GM15510 (cell line): Measurements from ENCODE around the gene SNAI1.

Experiments used
- POLR2A ChIP-seq: IDR thresholded peaks from 3 replicates; pipeline ENCODE4 v1.6.1; 2011; ENCODE audit warnings: borderline replicate concordance; ENCODE audit not compliant: insufficient read length; ENCODE audit errors: extremely low read depth

SNAI1 gene

DNA sequence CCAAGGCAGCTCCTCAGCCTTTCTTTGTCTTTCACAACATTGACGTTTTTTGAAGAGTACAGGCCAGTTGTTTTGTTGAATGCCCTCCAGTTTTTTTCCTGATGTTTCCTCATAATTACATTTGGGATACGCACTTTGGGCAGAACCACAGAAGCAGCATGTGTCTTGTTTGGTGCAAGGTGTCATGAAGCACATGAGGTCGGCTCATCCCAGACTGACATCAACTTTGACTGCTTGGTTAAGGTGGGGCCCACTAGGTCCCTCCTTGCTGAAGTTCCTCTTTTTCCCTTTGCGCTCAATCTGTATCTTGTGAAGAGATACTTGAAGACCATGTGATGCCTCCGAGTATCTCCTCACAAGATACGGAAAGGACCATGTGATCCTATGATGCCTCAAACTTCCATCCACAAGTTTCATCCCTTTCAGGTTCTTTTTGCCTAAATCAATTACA lies 10.5 kb downstream of the SNAI1 start:
- TF ChIP-seq POLR2A, result no peak

DNA sequence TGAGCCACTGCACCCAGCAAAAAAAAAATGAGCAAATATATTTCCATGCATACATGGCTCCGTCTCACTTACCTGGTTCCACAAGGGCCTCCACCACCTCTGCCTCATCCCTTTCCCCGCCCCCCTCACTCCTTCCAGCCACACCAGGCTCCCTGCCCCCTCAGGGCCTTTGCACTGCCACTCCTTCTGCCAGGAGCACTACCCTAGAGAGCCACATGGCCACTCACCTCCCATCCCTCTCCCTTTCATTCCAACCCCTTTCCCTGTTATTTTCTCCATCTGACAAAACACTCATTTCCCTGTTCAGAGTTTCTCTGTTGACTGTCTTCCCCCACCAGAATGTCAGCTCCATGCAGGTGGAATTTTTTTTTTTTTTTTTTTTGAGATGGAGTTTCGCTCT lies 12.8 kb downstream of the SNAI1 start:
- no peak for TF ChIP-seq POLR2A

DNA sequence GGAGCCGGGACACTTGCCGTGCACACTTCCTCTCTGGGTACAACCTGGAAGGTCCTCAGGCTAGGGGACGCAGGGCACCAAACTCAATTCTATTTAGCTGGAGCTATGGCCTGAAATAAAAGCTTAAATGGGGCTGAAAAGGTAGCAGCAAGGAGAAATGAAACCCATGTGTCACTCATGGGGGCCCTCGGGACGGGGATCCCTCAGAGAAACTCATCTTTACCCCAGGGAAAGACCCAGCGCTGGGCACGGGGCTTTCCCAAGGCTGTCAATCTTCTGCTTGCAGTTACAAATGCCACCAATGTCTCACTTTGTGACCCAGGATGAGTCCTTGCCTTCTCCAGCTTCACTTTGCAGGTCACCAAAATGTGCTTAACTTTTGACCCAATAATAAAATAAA lies 16.5 kb downstream of the SNAI1 start:
- no peak for TF ChIP-seq POLR2A

DNA sequence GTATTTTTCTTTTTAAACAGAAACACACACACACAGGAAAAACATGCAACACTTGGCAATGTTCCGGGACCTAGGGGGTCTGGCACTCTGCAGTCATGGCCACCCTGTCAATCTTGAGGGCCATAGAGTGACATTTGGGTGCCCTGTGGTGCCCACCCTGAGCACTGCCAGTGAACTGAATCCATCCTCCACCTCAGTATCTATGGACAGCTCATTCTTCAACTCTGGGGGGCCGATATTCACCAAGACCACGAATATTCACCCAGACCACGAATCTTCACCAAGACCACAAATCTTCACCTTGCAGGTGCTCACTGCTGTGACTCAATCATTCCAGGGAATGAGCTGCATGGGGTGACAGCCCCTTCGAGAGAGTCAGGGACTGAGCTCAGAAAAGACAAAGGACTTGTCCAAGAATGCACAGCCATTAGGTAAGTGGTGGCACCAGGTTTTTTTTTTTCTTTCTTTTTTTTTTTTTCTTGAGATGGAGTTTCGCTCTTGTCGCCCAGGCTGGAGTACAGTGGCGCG lies 19.1 kb downstream of the SNAI1 start:
- TF ChIP-seq POLR2A, result no peak

DNA sequence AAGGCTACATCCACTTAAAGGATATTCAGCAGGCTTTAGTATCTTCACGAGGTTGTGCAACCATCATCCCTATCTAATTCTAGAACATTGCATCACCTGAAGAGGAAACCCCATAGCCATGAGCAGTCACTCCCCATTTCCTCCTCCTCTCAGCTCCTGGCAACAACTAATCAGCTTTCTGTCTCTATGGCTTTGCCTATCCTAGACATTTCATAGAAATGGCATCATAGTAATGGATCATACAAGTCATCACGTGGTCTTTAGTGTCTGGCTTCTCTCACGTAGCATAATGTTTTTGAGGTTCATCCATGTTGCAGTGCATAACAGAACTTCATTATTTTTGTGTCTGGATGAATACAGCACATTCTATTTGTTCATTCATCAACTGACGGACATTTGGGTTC lies 20.5 kb downstream of the SNAI1 start:
- TF ChIP-seq POLR2A, result no peak

DNA sequence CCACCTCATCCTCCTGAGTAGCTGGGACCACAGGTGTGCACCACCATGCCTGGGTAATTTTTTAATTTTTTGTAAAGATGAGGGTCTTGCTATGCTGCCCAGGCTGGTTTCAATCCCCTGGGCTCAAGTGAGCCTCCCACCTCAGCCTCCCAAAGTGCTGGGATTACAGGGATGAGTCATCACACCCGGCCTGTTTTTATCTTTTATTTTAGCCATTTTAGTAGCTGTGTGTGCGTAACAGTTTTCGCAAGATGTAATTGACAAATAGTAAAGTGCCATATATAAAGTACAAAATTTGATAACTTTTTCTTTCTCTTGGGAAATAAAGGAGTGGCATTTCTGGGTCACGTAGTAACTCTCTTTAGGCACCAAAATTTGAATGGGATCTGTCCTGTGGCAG lies 21.4 kb downstream of the SNAI1 start:
- no peak for TF ChIP-seq POLR2A

DNA sequence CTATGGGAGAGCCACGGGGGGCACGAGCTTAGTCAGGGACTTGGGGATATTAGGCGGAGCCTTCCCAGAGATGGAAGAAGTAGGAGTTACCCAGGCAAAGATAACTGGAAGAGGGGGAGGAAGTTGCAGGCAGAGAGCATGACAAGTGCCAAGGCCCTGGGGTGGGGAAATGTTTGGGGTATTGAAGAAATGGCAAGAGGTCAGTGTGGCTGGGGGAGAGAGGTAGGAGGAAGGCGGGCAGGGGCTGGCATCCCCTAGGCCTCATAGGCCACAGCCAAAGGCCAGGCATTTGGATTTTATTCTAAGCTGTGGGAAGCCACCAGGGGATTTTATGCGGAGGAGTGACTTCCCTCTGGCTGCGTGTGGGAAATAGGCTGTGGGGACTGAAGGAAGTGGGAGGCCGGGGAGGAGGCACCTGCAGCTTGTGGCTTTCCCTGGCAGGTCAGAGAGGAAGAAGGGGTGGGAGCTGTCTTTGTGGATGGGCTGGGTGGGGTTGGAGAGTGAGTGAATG lies 22.7 kb downstream of the SNAI1 start:
- TF ChIP-seq POLR2A, result no peak

DNA sequence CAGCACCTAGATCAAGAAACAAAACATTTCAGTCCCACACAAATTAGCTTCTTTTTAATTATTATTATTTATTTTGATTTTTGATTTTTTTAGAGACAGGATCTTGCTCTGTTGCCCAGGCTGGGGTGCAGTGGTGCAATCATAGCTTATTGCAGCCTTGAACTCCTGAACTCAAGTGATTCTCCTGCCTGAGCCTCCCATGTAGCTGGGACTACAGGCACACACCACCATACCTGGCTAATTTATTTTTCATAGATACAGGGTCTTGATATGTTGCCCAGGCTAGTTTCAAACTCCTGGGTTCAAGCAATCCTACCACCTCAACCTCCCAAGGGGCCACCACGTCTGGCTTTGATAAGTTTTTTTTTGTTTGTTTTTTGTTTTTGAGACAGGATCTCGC lies 24.6 kb downstream of the SNAI1 start:
- no peak for TF ChIP-seq POLR2A

DNA sequence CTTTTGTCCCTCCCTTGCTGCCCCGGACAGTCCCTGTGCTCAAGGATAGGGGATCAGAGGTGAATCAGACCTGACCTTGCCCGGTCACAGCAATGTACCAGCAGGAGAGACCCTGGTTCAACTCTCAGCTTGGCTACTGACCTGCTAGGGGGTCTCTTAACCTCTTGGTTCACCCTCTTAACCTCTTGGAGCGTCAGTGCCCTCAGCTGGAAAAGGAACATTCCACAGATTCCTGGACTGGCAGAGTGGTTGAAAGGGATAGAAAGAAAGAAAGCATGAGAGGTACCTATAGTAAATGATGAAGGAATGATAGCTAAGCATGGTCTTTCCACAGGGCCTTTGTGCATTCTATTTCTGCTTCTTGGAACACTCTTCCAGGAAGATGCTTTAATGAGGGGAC lies 25.2 kb downstream of the SNAI1 start:
- no peak for TF ChIP-seq POLR2A

DNA sequence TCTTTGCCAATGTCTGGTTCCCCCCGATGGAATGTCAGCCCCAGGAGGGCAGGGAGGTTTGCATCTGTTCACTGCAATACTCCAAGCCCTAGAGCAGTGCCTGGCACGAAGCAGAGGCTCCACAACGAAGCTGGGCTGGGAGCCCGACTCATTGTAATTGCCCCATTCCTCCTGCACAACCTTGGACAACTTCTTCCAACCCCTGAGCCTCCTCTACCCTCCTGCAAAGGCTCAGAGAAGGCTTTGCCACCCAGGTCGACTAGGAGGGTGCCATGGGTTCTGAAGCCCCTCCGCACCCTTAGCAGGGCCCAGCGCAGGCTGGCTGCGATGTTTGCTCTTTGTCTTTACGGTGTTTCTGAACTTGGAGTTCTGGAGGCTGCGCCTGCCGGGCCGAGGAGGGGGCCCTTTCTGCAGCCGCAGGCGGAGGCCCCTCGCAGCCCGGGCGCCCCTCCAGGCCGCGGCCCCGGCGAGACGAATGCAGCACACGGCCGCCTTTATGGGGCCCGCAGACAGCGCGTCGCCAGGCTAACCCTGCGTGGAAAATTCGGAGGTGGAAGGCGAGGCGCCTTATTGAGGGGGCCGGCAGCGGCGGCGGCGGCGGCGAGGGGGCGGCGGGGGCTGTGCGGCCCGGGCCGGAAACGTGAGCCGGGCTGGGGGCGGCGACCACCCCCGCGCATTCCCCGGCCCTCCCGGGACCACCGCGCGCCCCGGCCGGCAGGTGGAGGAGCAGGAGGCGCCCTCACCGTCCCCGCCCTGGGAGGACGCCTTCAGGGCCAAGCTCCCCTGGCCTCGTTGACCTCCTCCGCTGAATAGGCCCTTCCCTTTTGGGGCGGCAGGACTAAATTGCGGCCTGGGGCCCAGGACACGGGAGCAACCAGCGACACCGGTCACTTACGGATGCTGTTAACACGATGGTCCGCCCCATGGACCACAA lies 27.0 kb downstream of the SNAI1 start:
- TF ChIP-seq POLR2A, result no peak

DNA sequence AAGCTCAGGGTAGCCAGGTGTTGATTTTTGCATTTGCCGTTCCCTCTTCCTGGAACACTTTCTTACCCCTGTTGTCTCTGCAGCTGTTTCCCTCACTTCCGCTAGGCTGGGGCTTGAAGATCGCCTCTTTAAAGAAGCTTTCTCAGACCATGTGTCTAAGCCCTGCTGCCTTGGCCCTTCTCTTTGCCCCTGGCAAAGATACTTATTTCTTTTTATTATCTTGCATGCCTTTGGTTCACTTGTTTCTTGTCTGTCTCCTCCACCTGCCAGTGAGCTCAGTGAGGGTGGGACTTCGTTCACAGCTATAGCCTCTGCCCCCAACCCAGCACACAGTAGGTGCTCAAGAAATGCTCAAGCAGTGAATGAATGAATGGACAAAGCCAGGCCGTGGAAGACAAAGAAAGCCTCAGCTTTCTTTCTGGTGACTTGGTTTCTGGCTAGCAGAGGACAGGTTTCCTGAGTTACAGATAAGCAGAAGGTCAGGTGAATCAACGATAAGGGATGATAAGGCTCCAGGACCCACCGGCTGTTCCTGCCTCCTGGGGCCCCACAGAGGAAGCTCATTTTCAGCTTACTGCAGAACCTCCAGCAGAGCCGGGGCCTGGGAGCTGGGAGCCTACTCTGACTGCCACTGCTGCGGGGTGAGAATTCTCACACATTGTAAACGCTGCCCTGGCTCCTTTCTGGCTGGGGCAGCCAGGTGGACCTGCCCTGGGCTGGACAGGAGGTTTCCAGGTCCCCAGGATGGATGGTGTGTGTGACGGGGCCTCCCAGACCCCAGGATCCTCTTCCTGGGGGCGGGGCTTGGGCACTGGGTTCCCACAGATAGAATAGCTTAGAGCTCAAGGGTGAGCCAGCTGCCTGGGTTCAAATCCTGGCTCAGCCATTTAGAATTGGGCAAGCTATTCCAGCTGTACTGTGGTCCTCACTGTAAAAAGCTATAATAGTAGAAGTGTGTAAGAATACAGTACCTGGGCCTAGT lies 29.8 kb downstream of the SNAI1 start:
- no peak for TF ChIP-seq POLR2A

DNA sequence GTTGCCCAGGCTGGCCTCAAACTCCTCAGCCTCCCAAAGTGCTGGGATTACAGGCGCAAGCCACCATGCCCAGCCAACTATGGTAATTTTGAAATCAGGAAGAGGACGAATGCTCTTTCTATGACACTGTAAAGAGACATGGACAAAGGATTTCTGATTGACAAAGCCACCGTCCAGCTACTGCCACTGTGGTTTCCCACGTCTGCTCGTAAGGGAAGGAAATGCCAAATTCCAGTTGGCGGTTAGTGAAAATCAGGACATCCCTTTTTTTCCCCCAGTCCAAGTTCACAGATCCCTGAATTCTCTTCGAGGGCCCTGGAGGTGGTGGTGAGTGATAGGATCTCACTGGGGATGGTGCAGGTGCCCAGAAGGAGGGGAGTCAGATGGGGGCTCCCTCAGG lies 31.2 kb downstream of the SNAI1 start:
- TF ChIP-seq POLR2A, result no peak

DNA sequence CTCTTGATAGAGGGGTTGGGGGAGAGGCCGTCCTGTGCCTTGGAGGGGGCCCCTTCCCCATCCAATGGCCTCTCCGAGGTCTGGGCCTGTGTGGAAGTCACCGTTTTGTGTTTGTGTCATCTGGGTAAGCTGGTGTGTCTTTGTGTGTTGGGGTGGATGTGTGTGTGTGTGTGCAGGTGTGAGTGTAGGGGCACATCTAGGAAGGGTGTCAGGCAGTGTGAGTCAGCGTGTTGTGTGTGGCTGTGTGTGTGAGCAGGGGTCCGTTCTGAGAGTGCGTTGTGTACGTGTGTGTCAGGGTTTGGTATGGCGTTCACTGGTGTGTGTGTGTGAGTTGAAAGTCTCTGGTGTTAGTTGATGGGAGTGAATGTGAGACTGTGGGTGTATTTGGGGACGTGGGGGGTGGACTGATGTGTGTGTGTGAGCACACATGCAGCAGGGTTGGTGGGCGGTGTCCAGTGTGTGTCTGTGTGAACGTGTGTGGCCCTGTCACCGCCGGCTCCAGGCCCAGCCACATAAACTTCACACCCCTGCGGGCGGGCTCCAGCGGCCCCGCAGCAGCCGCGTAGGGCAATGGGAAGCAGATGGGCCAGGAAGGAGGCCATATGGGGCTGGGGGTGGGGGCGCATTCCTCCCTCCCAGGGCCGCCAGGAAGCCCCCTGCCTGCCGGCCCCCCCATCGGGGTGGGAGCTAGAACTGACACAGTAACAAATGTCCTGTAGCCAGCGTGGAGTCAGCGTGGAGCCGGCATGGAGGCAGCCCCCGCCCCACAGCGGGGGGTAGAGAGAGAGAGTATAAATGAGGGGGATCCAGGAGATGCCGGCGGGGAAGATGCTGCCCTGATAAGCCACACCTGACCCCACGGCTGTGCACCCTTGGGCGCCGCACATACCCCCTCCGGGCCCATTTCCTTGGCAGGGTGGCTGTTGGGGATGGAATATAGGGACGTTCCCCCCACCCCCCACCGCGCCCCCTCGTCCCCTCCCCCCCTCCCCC lies 32.1 kb downstream of the SNAI1 start:
- TF ChIP-seq POLR2A, result no peak

DNA sequence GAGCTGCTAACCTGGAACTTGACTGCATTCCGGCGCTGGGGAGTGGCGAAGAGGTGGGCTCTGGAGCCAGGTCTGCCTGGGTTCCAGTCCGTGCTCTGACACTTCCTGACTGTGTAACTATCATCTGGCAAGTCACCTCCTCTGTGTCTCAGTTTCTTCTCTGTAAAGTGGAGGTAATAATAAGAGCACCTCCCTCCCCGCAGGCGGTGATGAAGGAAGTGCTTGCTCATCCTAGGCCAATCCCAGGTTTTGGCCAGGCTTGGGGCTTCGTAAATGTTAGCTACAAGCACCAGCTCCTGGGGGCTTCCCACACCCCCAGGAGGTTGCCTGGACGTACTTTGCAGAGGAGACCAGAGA lies 32.8 kb downstream of the SNAI1 start:
- TF ChIP-seq POLR2A, result no peak
